Measurements from ENCODE around the gene BAK1.
A peak's percentile ranks its signal among the peaks of the same experiment; 100 is the strongest.

BAK1 gene

GRCh38 chr6:33579828-33580714, at the start of gene BAK1:
Gene BAK1 (minus strand): TSS chr6:33580276. CDS start chr6:33577604, 2,672 bp downstream.
- Histone ChIP-seq H3K9ac (ENCODE audit: low read depth, low read length) (peak within 1 kb of the TSS; percentile 93), H3K9me3 (ENCODE audit: control insufficient read depth, insufficient read depth, low read length) (no peaks in the 10 kb centered on the region), H3K27me3 (ENCODE audit: control insufficient read depth, insufficient read depth, low read length) (no peaks in the 10 kb centered on the region), H3K4me3 (ENCODE audit: low read depth, low read length) (peak within 1 kb of the TSS; percentile 91), H3K36me3 (ENCODE audit: control insufficient read depth, insufficient read depth, low read length) (peaks cover 25% of the 10 kb centered on the region), H3K4me1 (ENCODE audit: control insufficient read depth, insufficient read depth, low read length) (peaks cover 2% of the 10 kb centered on the region)

GRCh38 chr6:33628401-33628964, 48.4 kb upstream of the BAK1 start:
- Histone ChIP-seq H3K4me1 (ENCODE audit: control insufficient read depth, insufficient read depth, low read length) (peaks cover 23% of the 10 kb centered on the region), H3K9ac (ENCODE audit: low read depth, low read length) (no peak overlapping the region), H3K36me3 (ENCODE audit: control insufficient read depth, insufficient read depth, low read length) (peaks cover 2% of the 10 kb centered on the region), H3K9me3 (ENCODE audit: control insufficient read depth, insufficient read depth, low read length) (no peaks in the 10 kb centered on the region), H3K4me3 (ENCODE audit: low read depth, low read length) (peak overlapping the region; percentile 22), H3K27me3 (ENCODE audit: control insufficient read depth, insufficient read depth, low read length) (no peaks in the 10 kb centered on the region)

DNA sequence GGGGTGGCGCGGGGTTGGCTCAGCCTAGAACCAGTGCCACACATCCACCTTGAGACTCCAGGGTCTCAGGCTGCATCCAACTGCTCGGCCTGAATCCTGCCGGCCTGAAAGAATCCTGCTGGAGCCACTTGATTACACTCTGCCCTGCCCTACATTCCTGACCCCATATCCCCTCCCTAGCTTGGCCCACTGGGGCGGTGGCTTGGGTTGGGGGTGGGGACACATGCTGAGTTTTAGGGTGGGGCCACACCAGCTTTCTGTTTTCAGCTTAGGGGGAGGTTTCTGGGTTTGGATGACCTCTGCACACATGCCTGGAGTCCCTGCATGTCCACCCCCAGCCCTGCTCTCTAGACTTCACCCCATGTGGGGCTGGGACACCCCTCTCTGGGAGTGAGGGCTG, 47.8 kb upstream of the BAK1 start:
- Histone ChIP-seq H3K36me3 (ENCODE audit: control insufficient read depth, insufficient read depth, low read length) (peaks cover 2% of the 10 kb centered on the region), H3K9me3 (ENCODE audit: control insufficient read depth, insufficient read depth, low read length) (no peaks in the 10 kb centered on the region), H3K4me3 (ENCODE audit: low read depth, low read length) (peak overlapping the region; percentile 22), H3K27me3 (ENCODE audit: control insufficient read depth, insufficient read depth, low read length) (no peaks in the 10 kb centered on the region), H3K4me1 (ENCODE audit: control insufficient read depth, insufficient read depth, low read length) (peaks cover 23% of the 10 kb centered on the region), H3K9ac (ENCODE audit: low read depth, low read length) (no peak overlapping the region)

DNA sequence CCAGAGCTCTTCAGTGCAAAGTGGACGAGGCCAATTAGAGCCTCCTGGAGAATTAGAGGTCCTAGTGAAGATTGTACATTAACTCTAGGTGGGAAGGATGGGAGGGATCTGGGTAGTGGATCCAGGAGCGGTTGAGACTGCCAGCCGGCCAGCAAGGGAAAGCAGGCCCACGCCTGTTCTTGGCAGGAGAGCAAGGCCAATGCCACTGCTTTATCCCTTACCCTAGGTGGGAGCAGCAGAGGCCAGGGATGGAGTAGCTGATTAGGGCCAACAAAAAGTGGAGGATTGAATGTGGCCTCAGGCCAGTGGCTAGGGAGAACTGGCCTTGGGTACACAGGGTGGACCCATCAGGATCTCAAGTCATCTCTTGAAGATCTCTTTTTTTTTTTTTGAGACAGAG, 44.8 kb upstream of the BAK1 start:
- no peaks in the 10 kb centered on the region for H3K9me3 ChIP-seq (ENCODE audit: control insufficient read depth, insufficient read depth, low read length)
- H3K4me3 ChIP-seq (ENCODE audit: low read depth, low read length) = no peak overlapping the region
- peaks cover 2% of the 10 kb centered on the region for H3K36me3 ChIP-seq (ENCODE audit: control insufficient read depth, insufficient read depth, low read length)
- H3K9ac ChIP-seq (ENCODE audit: low read depth, low read length) = no peak overlapping the region
- peaks cover 5% of the 10 kb centered on the region for H3K27me3 ChIP-seq (ENCODE audit: control insufficient read depth, insufficient read depth, low read length)
- peaks cover 20% of the 10 kb centered on the region for H3K4me1 ChIP-seq (ENCODE audit: control insufficient read depth, insufficient read depth, low read length)

- Histone ChIP-seq H3K4me1 (ENCODE audit: control insufficient read depth, insufficient read depth, low read length) (peaks cover 28% of the 10 kb centered on the region), H3K36me3 (ENCODE audit: control insufficient read depth, insufficient read depth, low read length) (peaks cover 2% of the 10 kb centered on the region), H3K9me3 (ENCODE audit: control insufficient read depth, insufficient read depth, low read length) (no peaks in the 10 kb centered on the region), H3K4me3 (ENCODE audit: low read depth, low read length) (no peak overlapping the region), H3K27me3 (ENCODE audit: control insufficient read depth, insufficient read depth, low read length) (peaks cover 12% of the 10 kb centered on the region), H3K9ac (ENCODE audit: low read depth, low read length) (no peak overlapping the region)
These were observed 43.9 kb upstream of the BAK1 start for GRCh38 chr6:33623895-33624381.

GRCh38 chr6:33622456-33623431, 42.7 kb upstream of the BAK1 start:
- Histone ChIP-seq H3K4me3 (ENCODE audit: low read depth, low read length) (peak overlapping the region; percentile 84), H3K27me3 (ENCODE audit: control insufficient read depth, insufficient read depth, low read length) (peaks cover 15% of the 10 kb centered on the region), H3K9me3 (ENCODE audit: control insufficient read depth, insufficient read depth, low read length) (no peaks in the 10 kb centered on the region), H3K9ac (ENCODE audit: low read depth, low read length) (peak overlapping the region; percentile 47), H3K4me1 (ENCODE audit: control insufficient read depth, insufficient read depth, low read length) (peaks cover 21% of the 10 kb centered on the region), H3K36me3 (ENCODE audit: control insufficient read depth, insufficient read depth, low read length) (peaks cover 2% of the 10 kb centered on the region)

DNA sequence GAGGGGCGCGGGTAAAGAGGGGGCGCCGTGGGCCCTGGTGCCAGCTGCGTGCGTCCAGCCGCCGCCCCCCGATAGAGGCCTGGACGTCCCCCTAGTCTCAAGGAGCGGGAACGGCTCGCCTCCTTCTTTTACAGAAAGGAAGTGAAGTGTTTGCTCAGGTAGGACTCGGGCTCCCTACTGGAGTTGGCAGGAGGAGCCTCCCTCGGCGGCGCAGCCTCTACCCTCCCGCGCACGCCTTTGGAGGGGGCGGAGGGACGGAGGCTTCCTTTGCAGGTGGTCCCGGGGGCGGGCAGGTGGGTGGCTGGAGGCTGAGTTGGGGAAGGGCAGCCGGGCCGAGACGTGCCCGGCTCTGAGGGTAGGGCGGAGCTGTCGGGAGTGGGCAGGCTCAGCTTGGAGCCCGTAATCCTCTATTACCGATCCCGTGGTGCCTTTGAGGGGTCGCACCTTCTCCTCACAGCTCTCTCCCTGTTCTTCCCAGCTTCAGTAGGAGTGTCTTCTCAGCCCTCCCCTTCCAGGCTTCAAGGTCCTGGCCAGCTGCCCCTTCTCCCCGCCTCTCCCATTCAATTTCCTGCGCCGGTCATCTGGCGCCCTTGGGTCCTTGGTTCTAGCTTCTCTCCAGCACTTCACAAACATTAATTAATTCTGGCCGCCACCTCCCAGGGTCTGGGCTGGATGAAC, 41.8 kb upstream of the BAK1 start:
- peaks cover 15% of the 10 kb centered on the region for H3K4me1 ChIP-seq (ENCODE audit: control insufficient read depth, insufficient read depth, low read length)
- H3K4me3 ChIP-seq (ENCODE audit: low read depth, low read length) = peak overlapping the region; percentile 84
- H3K36me3 ChIP-seq (ENCODE audit: control insufficient read depth, insufficient read depth, low read length) = peaks cover 2% of the 10 kb centered on the region

GRCh38 chr6:33620856-33621710, 41.0 kb upstream of the BAK1 start, which contains the start of gene ITPR3:
Gene ITPR3 (plus strand): TSS chr6:33621322. CDS start chr6:33621603, 281 bp downstream.
- H3K4me1 ChIP-seq (ENCODE audit: control insufficient read depth, insufficient read depth, low read length) = peaks cover 15% of the 10 kb centered on the region
- peaks cover 15% of the 10 kb centered on the region for H3K27me3 ChIP-seq (ENCODE audit: control insufficient read depth, insufficient read depth, low read length)
- peak within 1 kb of the TSS; percentile 84 for H3K4me3 ChIP-seq (ENCODE audit: low read depth, low read length)

More for the DNA sequence above, 41.8 kb upstream of the BAK1 start:
- Histone ChIP-seq H3K27me3 (ENCODE audit: control insufficient read depth, insufficient read depth, low read length) (peaks cover 15% of the 10 kb centered on the region), H3K9me3 (ENCODE audit: control insufficient read depth, insufficient read depth, low read length) (no peaks in the 10 kb centered on the region), H3K9ac (ENCODE audit: low read depth, low read length) (peak overlapping the region; percentile 90)

GRCh38 chr6:33620158-33620855, 40.2 kb upstream of the BAK1 start:
- H3K4me1 ChIP-seq (ENCODE audit: control insufficient read depth, insufficient read depth, low read length) = peaks cover 15% of the 10 kb centered on the region

More at GRCh38 chr6:33620856-33621710, 41.0 kb upstream of the BAK1 start, which contains the start of gene ITPR3:
- H3K36me3 ChIP-seq (ENCODE audit: control insufficient read depth, insufficient read depth, low read length) = peaks cover 2% of the 10 kb centered on the region
- H3K9ac ChIP-seq (ENCODE audit: low read depth, low read length) = peak within 1 kb of the TSS; percentile 90
- H3K9me3 ChIP-seq (ENCODE audit: control insufficient read depth, insufficient read depth, low read length) = no peaks in the 10 kb centered on the region

More at GRCh38 chr6:33620158-33620855, 40.2 kb upstream of the BAK1 start:
- peak overlapping the region; percentile 68 for H3K4me3 ChIP-seq (ENCODE audit: low read depth, low read length)
- no peaks in the 10 kb centered on the region for H3K9me3 ChIP-seq (ENCODE audit: control insufficient read depth, insufficient read depth, low read length)
- peaks cover 2% of the 10 kb centered on the region for H3K36me3 ChIP-seq (ENCODE audit: control insufficient read depth, insufficient read depth, low read length)
- peaks cover 15% of the 10 kb centered on the region for H3K27me3 ChIP-seq (ENCODE audit: control insufficient read depth, insufficient read depth, low read length)
- peak overlapping the region; percentile 4 for H3K9ac ChIP-seq (ENCODE audit: low read depth, low read length)
